ENCODE data around the gene HPS1.

Gene HPS1

GRCh38 chr10:98410135-98410743 lies 36.5 kb downstream of the HPS1 start:
- H3K4me1 ChIP-seq (ENCODE audit: control insufficient read depth, insufficient read depth, low read length): peaks cover 10% of the 10 kb centered on the region
- no peaks in the 10 kb centered on the region for H3K36me3 ChIP-seq (ENCODE audit: control insufficient read depth, insufficient read depth, low read length)
- no peak overlapping the region for H3K9ac ChIP-seq (ENCODE audit: low read length)
- H3K9me3 ChIP-seq (ENCODE audit: control insufficient read depth, insufficient read depth, low read depth, low read length): no peaks in the 10 kb centered on the region
- H3K27me3 ChIP-seq (ENCODE audit: control insufficient read depth, insufficient read depth, low read length): no peaks in the 10 kb centered on the region
- H3K27ac ChIP-seq (ENCODE audit: low read depth, low read length): no peak overlapping the region
- no peak overlapping the region for H3K4me3 ChIP-seq (ENCODE audit: low read depth, low read length)

DNA sequence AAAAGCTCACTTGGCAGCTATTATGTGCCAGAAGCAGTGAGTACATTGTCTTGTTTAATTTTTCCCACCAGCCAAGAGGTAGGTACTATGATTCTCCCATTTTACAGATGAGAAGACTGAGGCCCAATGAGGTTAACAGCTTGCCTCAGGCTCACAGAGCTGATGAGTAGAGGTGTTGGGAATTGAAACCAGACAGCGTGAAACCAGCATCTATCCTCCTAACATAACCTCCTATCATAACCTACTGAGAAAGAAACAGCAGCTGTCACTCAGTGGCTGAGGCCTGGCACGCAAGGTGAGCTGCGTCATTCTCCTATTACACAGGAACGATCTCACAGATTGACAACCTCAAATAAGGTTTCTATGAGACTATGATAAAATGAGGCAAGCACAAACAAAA lies 37.9 kb downstream of the HPS1 start:
- H3K4me3 ChIP-seq (ENCODE audit: low read depth, low read length): no peak overlapping the region
- no peaks in the 10 kb centered on the region for H3K9me3 ChIP-seq (ENCODE audit: control insufficient read depth, insufficient read depth, low read depth, low read length)
- H3K9ac ChIP-seq (ENCODE audit: low read length): no peak overlapping the region
- H3K27me3 ChIP-seq (ENCODE audit: control insufficient read depth, insufficient read depth, low read length): no peaks in the 10 kb centered on the region
- no peaks in the 10 kb centered on the region for H3K36me3 ChIP-seq (ENCODE audit: control insufficient read depth, insufficient read depth, low read length)
- no peak overlapping the region for H3K27ac ChIP-seq (ENCODE audit: low read depth, low read length)
- H3K4me1 ChIP-seq (ENCODE audit: control insufficient read depth, insufficient read depth, low read length): no peaks in the 10 kb centered on the region; the same call in 1 of the 2 replicates

- Histone ChIP-seq H3K4me1 (ENCODE audit: control insufficient read depth, insufficient read depth, low read length) (no peaks in the 10 kb centered on the region; the same call in 1 of the 2 replicates), H3K9me3 (ENCODE audit: control insufficient read depth, insufficient read depth, low read depth, low read length) (no peaks in the 10 kb centered on the region), H3K36me3 (ENCODE audit: control insufficient read depth, insufficient read depth, low read length) (no peaks in the 10 kb centered on the region), H3K9ac (ENCODE audit: low read length) (no peak overlapping the region), H3K4me3 (ENCODE audit: low read depth, low read length) (no peak overlapping the region), H3K27me3 (ENCODE audit: control insufficient read depth, insufficient read depth, low read length) (no peaks in the 10 kb centered on the region), H3K27ac (ENCODE audit: low read depth, low read length) (no peak overlapping the region)
Observed at GRCh38 chr10:98407744-98408241, 38.9 kb downstream of the HPS1 start.

DNA sequence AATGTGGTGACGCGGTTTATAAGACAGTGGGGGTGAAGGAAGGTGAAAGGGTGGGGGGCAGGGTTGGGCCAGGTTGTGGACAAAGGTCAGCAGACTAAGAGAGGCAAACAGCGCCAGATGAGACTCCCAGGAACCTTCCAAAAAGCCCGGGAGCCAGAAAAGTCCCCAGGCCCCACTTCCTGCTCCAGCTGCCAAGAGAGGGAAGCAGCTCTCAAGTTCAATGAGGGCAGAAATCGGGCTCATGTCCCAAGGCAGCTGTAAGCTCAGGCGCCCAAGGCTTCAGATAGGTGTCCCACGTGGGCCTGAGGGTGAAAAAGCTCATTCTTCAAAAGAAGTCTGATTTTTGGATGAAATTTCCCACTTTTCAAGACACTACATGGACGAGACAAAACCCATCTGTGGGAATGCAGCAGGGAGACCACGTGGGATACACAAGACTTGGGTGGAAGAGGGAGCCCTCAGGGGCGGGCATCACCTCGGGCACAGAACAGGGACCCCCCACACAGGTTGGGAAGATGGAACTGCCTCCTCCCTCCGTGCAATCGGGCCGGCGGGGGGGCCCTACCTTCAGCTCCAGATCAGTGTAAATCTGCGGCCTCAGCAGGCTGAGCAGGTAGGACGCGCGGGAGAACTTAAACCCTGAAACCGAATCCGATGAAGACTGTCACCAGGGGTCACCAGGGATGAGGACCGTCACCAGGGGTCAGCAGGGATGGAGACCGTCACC lies 39.6 kb downstream of the HPS1 start:
- H3K4me1 ChIP-seq (ENCODE audit: control insufficient read depth, insufficient read depth, low read length): no peaks in the 10 kb centered on the region; the same call in 1 of the 2 replicates
- H3K9ac ChIP-seq (ENCODE audit: low read length): no peak overlapping the region
- no peaks in the 10 kb centered on the region for H3K9me3 ChIP-seq (ENCODE audit: control insufficient read depth, insufficient read depth, low read depth, low read length)
- no peak overlapping the region for H3K4me3 ChIP-seq (ENCODE audit: low read depth, low read length)
- no peak overlapping the region for H3K27ac ChIP-seq (ENCODE audit: low read depth, low read length)
- no peaks in the 10 kb centered on the region for H3K27me3 ChIP-seq (ENCODE audit: control insufficient read depth, insufficient read depth, low read length)
- H3K36me3 ChIP-seq (ENCODE audit: control insufficient read depth, insufficient read depth, low read length): no peaks in the 10 kb centered on the region

- no peak overlapping the region for H3K9ac ChIP-seq (ENCODE audit: low read length)
Observed at GRCh38 chr10:98405422-98405821, 41.3 kb downstream of the HPS1 start.

GRCh38 chr10:98404571-98405359 lies 42.0 kb downstream of the HPS1 start:
- H3K9me3 ChIP-seq (ENCODE audit: control insufficient read depth, insufficient read depth, low read depth, low read length): no peaks in the 10 kb centered on the region
- no peak overlapping the region for H3K9ac ChIP-seq (ENCODE audit: low read length)
- H3K4me1 ChIP-seq (ENCODE audit: control insufficient read depth, insufficient read depth, low read length): no peaks in the 10 kb centered on the region; the same call in 1 of the 2 replicates
- H3K27me3 ChIP-seq (ENCODE audit: control insufficient read depth, insufficient read depth, low read length): no peaks in the 10 kb centered on the region
- no peak overlapping the region for H3K4me3 ChIP-seq (ENCODE audit: low read depth, low read length)
- no peak overlapping the region for H3K27ac ChIP-seq (ENCODE audit: low read depth, low read length)
- no peaks in the 10 kb centered on the region for H3K36me3 ChIP-seq (ENCODE audit: control insufficient read depth, insufficient read depth, low read length)

More at GRCh38 chr10:98405422-98405821, 41.3 kb downstream of the HPS1 start:
- no peaks in the 10 kb centered on the region; the same call in 1 of the 2 replicates for H3K4me1 ChIP-seq (ENCODE audit: control insufficient read depth, insufficient read depth, low read length)
- H3K27ac ChIP-seq (ENCODE audit: low read depth, low read length): no peak overlapping the region
- H3K9me3 ChIP-seq (ENCODE audit: control insufficient read depth, insufficient read depth, low read depth, low read length): no peaks in the 10 kb centered on the region
- no peaks in the 10 kb centered on the region for H3K27me3 ChIP-seq (ENCODE audit: control insufficient read depth, insufficient read depth, low read length)
- no peak overlapping the region for H3K4me3 ChIP-seq (ENCODE audit: low read depth, low read length)
- H3K36me3 ChIP-seq (ENCODE audit: control insufficient read depth, insufficient read depth, low read length): no peaks in the 10 kb centered on the region

GRCh38 chr10:98403812-98404504 lies 42.8 kb downstream of the HPS1 start:
- H3K27ac ChIP-seq (ENCODE audit: low read depth, low read length): no peak overlapping the region
- H3K36me3 ChIP-seq (ENCODE audit: control insufficient read depth, insufficient read depth, low read length): no peaks in the 10 kb centered on the region
- H3K4me3 ChIP-seq (ENCODE audit: low read depth, low read length): no peak overlapping the region
- H3K9me3 ChIP-seq (ENCODE audit: control insufficient read depth, insufficient read depth, low read depth, low read length): no peaks in the 10 kb centered on the region
- H3K27me3 ChIP-seq (ENCODE audit: control insufficient read depth, insufficient read depth, low read length): no peaks in the 10 kb centered on the region
- H3K9ac ChIP-seq (ENCODE audit: low read length): no peak overlapping the region
- H3K4me1 ChIP-seq (ENCODE audit: control insufficient read depth, insufficient read depth, low read length): no peaks in the 10 kb centered on the region; the same call in 1 of the 2 replicates

DNA sequence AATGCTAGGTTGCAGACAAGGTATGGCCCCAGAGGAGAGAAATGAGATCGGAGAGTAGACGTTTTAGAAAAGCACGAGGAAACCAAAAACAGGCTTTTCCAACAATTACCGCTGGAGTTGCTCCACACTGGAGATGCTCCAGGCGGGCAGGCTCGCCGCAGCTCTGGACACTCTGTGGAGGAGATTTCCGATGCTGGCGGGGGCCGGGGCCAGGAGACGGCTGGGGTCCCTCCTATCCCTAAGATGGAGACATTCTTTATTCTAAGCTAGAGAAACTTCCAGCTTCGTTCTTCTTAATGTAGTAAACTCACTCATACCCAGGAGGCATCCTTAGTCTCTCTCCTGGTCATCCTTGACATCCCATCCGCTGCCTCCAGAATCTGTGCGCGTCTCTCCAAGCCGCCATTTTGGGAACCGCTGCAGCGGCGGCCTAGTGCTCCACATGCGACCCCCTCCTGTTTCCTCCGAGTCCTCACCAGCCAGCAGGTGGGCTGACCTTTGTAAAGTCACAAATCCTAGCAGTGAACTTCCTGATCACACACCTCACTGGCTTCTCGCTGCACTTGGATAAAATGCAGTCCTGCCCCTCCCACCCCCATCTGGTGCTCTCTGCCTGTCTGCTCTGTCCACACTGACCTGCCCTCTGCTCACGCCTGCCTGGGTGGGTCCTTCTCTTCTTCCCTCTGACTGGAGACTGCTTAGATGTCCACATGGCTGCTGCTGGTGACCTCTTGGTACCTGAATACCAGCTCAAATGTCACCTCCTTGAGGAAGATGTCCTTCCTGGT lies 43.6 kb downstream of the HPS1 start:
- Histone ChIP-seq H3K9me3 (ENCODE audit: control insufficient read depth, insufficient read depth, low read depth, low read length) (no peaks in the 10 kb centered on the region), H3K4me1 (ENCODE audit: control insufficient read depth, insufficient read depth, low read length) (no peaks in the 10 kb centered on the region; the same call in 1 of the 2 replicates), H3K27me3 (ENCODE audit: control insufficient read depth, insufficient read depth, low read length) (no peaks in the 10 kb centered on the region), H3K27ac (ENCODE audit: low read depth, low read length) (no peak overlapping the region), H3K36me3 (ENCODE audit: control insufficient read depth, insufficient read depth, low read length) (no peaks in the 10 kb centered on the region), H3K9ac (ENCODE audit: low read length) (no peak overlapping the region), H3K4me3 (ENCODE audit: low read depth, low read length) (no peak overlapping the region)

DNA sequence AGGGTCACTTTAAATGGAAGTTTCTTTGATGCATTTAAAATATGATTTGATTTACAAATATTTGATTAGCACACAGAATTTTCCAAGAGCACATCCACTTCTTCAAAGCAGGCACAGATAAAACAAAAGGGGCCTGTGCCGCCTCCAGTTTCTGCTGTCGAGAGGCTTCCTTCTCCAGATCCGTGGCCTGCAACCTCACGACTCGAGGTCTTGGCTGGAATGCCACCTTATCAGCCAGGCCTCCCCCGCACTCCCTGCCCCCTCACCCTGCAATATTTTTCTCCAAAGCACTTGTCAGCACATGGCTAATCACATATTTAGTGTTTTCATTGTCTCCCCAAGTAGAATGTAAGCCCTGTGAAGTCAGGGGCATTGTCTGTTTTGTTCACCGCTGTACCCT lies 44.3 kb downstream of the HPS1 start:
- Histone ChIP-seq H3K27me3 (ENCODE audit: control insufficient read depth, insufficient read depth, low read length) (no peaks in the 10 kb centered on the region), H3K4me1 (ENCODE audit: control insufficient read depth, insufficient read depth, low read length) (no peaks in the 10 kb centered on the region; the same call in 1 of the 2 replicates), H3K27ac (ENCODE audit: low read depth, low read length) (no peak overlapping the region), H3K9me3 (ENCODE audit: control insufficient read depth, insufficient read depth, low read depth, low read length) (no peaks in the 10 kb centered on the region), H3K36me3 (ENCODE audit: control insufficient read depth, insufficient read depth, low read length) (no peaks in the 10 kb centered on the region), H3K9ac (ENCODE audit: low read length) (no peak overlapping the region), H3K4me3 (ENCODE audit: low read depth, low read length) (no peak overlapping the region)

DNA sequence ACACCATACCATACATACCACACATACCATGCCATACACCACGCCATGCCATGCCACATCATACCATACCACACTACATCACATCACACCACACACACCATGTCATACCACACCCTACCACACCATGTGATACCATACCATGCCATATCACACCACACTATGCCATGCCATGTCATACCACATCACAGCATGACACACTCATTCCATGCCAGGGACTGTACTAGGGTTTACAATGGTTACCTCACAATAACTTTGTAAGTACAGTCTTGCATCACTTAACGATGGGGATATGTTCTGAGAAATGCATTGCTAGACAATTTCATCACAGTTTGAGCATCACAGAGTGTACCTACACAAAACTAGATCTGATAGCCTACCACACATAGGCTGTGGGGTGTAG lies 46.3 kb downstream of the HPS1 start:
- Histone ChIP-seq H3K27ac (ENCODE audit: low read depth, low read length) (no peak overlapping the region), H3K9me3 (ENCODE audit: control insufficient read depth, insufficient read depth, low read depth, low read length) (no peaks in the 10 kb centered on the region), H3K36me3 (ENCODE audit: control insufficient read depth, insufficient read depth, low read length) (peaks cover 6% of the 10 kb centered on the region; the same call in 1 of the 2 replicates), H3K4me1 (ENCODE audit: control insufficient read depth, insufficient read depth, low read length) (no peaks in the 10 kb centered on the region; the same call in 1 of the 2 replicates), H3K9ac (ENCODE audit: low read length) (no peak overlapping the region), H3K27me3 (ENCODE audit: control insufficient read depth, insufficient read depth, low read length) (no peaks in the 10 kb centered on the region), H3K4me3 (ENCODE audit: low read depth, low read length) (no peak overlapping the region)
